DMS53 (cell line): ENCODE results near the gene ZIC1.

Source experiments
- DNase-seq: peaks from one replicate; lab custom pipeline; 2025; lab: John Stamatoyannopoulos, UW

ZIC1 gene

DNA sequence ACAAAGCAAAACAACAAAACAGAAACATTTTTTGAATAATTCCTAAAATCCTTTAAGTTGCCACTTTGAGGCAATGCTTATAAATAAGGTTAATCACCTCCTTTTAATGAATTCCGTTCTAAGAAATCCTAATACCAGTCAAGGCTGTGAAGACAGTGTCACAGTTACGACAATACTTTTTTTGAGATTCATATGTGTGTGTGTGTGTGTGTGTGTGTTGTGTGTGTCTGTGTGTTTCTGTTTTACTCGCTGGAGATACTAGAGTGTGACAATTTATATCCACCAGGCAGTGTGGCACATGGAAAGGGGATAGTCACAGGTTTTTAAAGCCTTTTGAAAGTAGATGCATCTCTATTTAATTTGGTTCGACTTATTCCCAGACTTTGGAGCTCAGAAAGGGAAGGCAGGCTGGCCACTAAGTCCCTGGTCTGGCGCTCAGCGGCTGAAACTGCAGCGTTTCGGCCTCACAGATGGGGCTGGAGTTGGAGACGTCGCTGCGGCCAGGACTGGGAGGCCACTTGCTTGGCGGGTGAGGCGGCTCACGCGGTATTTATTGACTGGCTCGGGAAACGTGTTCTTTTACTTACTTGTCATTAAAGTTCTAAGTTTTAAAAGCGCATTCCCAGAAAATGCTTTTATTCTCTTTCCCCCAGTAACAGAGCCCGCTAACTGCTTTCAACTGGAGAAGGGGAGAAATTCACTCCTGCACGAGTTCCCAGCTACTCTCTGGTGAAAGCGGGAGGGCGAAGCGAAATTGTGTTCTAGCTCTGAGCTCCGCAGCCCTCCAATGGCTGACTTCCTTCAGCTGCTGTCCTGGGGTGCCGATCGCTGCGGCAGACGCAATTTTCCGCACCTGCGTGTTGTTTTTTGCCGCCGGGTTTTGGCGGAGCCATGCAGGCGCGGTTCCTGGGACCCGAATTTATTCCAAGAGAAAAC is 13.7 kb downstream of the ZIC1 start:
- DNase-seq: peak; percentile 36

DNA sequence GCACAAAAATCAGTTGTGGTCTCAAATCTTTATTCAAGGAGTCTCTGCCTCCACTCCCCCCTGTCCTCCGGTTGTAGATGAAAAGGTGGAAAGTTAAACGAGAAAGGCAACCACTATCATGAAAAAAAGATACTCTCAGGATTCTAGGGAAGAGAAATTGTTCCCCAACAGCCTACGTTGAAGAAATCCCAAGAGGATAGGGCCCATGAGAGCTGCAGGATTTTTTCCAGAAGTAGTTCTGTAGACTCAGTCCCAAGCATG is 14.3 kb downstream of the ZIC1 start:
- no peak for DNase-seq

DNA sequence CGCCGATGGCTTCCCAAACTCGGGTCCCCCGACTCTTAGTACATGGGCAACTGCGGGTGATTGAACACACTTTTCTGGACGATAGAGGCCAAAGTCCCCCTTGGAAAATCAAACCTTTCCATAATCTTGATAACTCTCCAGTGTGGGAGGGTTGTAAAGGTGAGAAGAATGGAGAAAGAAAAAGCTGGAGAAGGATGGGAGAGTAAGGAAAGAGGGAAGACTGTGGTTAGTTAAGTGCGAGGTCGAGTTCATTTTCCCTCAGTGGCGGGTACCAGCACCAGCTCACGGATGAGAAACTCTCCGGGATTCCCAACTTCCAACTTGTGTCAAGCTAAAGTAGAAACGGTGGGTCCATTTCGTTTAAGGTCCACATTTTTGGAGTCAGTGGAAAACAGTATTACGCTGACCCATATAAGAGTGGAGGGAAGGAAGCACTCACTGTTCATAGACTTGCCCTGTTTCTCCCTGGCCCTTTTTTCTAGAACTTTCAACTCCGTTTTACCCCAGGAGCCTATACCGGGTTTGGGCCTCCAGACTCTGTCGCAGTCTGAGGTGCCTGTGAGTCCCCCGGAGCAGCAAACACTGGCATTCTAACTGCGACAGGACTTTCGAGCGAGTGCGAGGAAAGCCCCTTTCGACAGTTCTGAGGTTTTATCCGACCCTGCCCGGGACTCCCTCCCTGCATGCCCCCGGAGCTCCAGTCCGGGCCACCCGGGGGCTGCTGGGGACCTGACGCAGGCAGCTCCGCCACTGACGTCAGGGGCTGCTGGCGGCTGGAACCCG is 14.8 kb downstream of the ZIC1 start:
- DNase-seq: no peak

DNA sequence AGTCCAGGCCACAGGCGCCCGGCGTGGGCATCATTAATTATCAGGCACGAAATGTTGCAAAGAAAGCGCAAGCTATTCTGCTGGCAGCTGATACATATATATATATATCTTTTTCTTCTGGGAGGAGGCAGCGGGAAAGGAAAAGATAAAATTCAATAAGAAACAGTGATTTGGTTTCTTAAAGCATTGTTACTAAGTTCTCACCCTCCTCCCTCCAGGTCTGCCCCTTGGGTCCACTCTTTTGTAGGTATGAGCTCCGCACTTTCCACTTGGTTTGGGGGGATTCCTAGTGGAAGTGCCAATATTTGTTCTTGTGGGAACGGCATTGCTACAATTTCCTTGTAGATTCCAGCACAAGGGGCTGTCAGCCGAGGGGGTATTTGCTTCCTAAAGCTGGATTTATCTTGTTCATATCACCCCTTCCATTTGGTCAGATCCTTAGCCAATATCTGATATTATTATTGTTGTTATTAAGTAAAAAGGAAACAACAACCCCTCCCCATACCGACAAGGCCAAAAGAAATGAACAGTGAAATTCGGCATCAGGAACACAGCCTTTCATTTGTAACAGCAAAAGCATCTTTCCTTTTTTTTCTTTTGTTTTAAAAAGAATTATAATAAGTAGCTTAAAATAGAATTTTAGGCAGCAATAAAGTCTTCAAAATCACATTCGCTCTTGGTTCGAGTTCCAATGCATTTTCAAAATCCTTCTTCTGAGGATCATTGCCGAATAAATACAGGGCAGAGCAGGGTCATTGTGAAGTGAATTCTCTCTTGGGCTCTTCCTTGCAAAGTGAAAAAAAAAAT is 15.6 kb downstream of the ZIC1 start:
- DNase-seq: no peak

DNA sequence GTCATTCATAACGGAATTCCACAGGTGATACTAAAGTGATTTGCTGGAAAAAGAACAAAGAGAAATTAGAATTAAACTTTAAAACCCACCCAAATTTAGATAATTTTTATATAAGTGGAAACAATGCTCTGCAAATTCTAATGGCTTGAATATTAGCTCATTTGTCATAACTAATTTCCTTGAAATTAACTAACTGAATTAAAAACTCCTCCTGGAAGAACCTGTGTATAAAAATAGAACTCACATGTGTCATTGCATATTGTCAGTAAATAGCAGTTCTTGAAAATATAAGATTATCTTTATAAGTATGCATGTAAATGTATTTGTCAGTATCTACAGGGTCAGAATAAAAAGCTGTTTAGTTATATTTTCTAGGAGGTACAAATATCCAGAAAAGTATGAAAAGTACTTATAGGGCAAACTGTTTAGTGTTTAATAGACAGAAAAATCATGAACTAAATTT is 16.3 kb downstream of the ZIC1 start:
- no peak for DNase-seq

DNA sequence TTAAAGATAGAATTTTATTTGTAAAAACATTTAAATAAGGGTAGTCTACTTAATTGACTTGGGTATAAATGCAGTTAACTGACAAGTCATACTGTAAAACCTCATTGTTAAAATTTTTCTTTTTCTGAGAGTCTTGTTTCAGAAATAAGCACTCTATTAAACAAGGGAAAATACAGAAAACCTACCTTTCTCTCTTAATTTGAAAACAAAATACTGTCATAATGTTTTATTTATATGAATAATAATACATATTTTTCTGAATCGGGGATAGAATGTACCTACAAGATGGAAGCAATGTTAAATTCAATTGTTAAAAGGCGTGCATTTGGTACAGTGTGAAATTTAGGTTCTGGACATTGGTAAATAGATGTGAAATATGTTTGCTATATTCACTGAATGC is 17.8 kb downstream of the ZIC1 start:
- no peak for DNase-seq

DNA sequence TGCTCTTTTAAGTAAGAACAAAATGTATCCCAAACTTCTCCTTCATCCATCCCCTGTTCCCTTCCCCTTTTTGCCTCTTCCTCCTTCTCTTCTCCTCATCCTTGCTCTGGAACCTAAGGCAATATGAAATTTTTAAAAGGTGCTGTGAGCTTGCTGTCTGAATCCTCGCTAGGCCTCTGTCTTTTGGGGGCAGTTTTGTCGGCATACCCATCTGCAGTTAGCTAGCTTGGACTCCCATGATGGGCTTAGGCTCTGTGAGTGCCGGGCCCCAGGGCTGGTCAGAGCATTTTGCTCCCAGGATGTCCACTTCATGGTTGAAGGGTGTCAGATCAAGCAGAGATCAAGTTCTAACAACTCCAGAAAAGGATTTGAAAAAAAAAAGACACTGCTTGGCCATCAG is 18.6 kb downstream of the ZIC1 start:
- DNase-seq: no peak

DNA sequence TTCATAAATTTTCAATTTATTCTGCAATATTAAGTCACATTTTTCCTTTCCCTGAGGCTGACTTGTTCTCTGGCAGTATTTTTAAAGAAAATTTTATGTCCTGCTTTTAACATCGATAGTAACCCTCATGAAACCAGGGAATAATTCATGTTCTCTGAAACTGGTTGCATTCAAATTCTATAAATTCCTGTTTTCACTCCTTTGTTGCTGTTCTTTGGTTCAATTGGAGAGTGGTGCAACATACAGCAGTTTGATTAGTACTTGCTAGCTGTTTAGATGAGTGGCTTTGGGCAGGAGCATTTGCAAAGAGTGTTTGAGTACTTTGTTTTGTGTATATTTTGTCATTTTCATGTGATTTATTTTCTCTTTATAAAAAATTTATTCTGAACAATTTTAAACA is 19.2 kb downstream of the ZIC1 start:
- no peak for DNase-seq

DNA sequence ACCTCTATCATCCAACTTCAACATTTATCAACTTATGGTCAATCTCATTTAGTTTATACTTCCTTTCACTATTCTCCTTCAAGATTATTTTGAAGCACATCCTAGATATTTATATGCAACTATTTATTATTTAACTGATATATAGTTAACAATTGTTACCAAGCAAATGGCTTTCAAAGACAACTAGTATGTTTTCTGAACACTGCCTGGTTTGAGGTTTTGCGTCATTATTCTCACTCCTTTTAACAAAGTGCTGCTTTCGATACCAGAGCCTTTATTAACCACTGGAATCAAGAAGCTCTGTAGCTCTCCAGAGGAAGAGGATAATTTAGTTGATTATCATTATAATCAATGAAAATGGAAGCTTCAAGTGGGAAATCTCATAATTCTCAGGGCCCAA is 19.6 kb downstream of the ZIC1 start:
- no peak for DNase-seq

DNA sequence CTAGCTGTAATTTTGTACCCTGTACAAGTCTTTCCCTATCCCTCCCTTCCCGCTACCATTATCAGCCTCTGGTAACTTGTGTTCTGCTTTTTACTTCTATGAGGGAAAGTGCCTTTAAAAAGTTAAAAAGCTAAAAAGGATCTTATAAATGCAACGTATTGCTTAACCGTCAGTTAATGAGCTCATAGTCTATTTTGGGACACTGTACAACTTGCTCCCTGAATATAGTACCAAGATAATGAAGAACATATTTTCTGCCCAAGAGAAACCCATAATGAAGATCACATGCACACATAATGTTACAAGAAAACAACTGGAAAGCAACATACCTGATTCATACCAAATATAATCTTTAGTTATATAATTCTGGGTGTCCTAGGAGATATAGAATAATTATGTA is 22.6 kb downstream of the ZIC1 start:
- no peak for DNase-seq

DNA sequence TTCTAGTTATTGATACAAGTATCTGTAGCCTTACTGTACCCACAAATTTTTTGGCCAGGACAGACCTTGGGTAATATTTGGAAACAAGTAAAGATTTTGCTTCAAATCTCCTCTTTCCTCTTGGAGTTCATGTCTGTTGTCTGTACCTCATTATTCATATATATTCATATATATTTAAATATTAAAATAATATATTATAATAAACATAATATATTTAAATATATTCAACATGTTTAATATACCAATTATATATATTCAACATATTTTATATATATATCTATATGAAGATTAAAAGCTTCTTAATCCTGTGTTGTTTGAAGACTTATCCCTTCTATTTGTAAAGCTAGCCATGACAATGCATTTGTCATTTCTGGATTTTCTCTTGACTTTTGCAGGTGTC is 38.1 kb downstream of the ZIC1 start:
- no peak for DNase-seq

DNA sequence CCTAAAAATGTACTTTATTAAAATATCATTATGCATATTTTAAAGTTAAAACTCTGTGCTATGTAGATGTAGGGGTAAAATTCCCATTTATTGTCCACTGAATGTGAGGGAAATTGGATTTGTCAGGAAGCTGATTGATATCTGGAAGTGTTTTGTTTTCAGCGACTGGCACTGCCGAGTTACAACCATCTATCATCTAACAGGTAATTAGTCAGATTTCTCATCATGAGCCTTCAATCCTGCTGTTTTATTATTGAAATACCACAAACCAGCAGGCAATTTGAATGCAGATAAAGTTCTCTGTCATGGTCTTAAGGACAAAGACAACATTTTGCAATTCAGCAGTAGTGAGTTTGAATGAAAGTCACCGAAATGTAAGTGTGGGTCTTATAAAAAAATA is 40.5 kb downstream of the ZIC1 start:
- no peak for DNase-seq

DNA sequence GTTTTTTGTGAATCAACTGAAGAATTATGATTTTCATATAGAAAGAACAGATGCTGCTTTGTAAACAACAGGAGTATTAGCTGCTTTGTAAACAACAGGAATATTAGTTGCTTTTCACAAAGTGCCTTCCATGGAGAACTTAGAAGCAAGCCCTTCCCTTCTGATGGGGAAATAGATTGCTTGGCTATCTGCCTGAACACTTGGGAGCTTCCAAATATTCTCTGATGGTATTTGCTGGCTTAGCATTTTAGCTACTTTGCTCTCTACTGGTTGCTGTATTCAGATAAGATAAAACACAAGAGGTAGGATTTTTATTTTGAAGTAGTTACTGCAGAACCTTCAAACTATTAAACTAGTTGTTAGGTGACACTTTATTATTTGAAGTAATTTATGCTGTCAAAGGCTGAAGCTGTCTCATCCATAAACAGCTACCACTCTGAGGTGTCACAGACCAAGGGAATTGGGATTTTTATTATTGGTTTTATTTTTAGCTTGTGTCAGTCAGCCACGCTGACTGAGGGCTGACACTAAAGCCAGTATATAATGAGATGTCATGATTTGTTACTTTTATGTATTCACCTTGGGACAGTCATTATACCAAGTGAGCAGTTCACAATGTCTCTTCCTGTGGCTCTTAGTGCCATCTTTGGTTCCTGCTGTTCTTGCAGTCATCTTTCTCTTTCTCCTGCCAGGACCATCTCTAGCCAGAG is 50.0 kb downstream of the ZIC1 start:
- DNase-seq: no peak

DNA sequence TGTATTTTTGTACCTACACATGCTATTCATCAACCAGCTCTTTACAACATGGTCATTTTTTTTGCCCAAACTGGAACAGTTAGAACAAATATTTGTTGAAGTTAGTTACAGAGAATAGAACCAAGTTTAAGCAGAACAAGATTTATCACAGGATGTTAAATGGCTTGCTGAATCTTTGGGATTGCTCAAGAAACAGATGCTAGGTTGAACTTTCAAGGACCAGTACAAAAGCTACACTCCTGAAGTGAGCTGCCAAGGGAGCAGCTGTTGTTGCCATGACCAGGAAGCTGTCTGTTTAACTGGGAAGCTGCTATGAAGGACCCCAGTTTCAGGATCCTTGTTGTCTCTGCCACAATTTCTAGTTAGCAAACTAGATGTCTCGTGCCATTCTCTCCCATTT is 53.7 kb downstream of the ZIC1 start:
- peak; percentile 4 for DNase-seq
